ENCODE results near the gene TNS1.
"Not testable (repeated sequence)": the region's sequence is repeated elsewhere in the genome, so short reads cannot be mapped to it uniquely, and the experiment has no call there.

DNA sequence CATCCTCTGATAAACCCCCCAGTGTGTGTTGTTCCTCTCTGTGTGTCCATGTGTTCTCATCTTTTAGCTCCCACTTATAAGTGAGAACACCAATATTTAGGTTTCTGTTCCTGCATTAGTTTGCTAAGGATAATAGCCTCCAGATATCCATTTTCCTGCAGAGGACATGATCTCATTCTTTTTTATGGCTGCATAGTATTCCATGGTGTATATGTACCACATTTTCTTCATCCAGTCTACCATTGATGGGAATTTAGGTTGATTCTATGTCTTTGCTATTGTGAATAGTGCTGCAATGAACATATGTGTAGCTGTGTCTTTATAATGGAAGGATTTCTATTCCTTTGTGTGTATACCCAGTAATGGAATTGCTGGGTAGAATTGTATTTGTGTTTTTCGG, 41.8 kb upstream of the TNS1 start:
- TF ChIP-seq, protein P1, sequence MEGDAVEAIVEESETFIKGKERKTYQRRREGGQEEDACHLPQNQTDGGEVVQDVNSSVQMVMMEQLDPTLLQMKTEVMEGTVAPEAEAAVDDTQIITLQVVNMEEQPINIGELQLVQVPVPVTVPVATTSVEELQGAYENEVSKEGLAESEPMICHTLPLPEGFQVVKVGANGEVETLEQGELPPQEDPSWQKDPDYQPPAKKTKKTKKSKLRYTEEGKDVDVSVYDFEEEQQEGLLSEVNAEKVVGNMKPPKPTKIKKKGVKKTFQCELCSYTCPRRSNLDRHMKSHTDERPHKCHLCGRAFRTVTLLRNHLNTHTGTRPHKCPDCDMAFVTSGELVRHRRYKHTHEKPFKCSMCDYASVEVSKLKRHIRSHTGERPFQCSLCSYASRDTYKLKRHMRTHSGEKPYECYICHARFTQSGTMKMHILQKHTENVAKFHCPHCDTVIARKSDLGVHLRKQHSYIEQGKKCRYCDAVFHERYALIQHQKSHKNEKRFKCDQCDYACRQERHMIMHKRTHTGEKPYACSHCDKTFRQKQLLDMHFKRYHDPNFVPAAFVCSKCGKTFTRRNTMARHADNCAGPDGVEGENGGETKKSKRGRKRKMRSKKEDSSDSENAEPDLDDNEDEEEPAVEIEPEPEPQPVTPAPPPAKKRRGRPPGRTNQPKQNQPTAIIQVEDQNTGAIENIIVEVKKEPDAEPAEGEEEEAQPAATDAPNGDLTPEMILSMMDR (IDR thresholded peaks at IDR 0.05), result not testable (repeated sequence)
- TF ChIP-seq SIN3A (IDR thresholded peaks at IDR 0.05; ENCODE audit: borderline replicate concordance, insufficient read depth, low read depth, low read length); POLR2AphosphoS5 (IDR thresholded peaks at IDR 0.05; ENCODE audit: low read depth, low read length); TCF7L2 (IDR thresholded peaks at IDR 0.05; ENCODE audit: low read depth, low read length): not testable (repeated sequence)

Data from Panc1 (cell line).